ENCODE measurements around the gene EXD3. TPM values are rescaled to one million over a fixed set of nuclear protein-coding genes. Genes with fewer than 3 reads are reported as not detected.
"Not testable (repeated sequence)": the region's sequence is repeated elsewhere in the genome, so short reads cannot be mapped to it uniquely, and the experiment has no call there.

The EXD3 gene
- total and polyA plus RNA-seq, 4 donors = 8.6 to 30.5 (median 19.5) TPM

DNA sequence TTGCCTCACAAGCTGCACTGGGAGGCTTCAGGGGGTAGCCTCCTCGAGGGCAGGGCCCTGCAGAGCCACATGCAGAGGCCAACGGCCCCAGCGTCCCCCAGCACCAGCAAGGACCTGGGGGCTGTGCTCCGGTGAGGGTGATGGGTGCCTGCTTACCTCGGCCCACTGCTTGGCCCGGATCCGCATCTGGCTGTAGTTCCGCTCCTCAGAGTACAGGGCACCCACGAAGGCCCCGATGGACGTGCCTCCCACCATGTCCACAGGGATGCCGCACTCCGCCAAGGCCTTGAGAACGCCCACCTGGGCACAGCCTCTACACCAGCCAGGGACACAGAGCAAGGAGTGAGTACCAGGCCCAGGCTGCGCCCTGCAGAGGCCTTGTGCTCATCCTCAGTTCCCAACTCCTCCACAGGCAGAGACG lies 44.2 kb upstream of the EXD3 start:
- ATAC-seq (ENCODE audit: insufficient read depth, low FRiP score) (no peak), DNase-seq (no peak)
- no peaks in the 10 kb centered on the region for H3K4me1 ChIP-seq (ENCODE audit: control insufficient read depth in 5 of 5, insufficient read depth in 5 of 5, low read length in 5 of 5)
- H3K9me3 ChIP-seq (ENCODE audit: control insufficient read depth in 4 of 4, insufficient read depth in 3 of 4, low read length in 3 of 4) = no peaks in the 10 kb centered on the region
- TF ChIP-seq CTCF (IDR thresholded peaks at IDR 0.05; ENCODE audit: control extremely low read depth, extremely low read depth) = no peak
- no peak overlapping the region for H3K27ac ChIP-seq (ENCODE audit: low read depth in 1 of 2, low read length in 1 of 2)
- no peaks in the 10 kb centered on the region for H3K27me3 ChIP-seq (ENCODE audit: control insufficient read depth in 3 of 3, insufficient read depth in 3 of 3, low read length in 2 of 3)
- peaks cover 0 to 2% (median 0%) of the 10 kb centered on the region in 4 donors for H3K36me3 ChIP-seq (ENCODE audit: control insufficient read depth in 4 of 4, insufficient read depth in 4 of 4, low read length in 4 of 4)
- H3K4me3 ChIP-seq = no peak overlapping the region
- H3K9ac ChIP-seq (ENCODE audit: insufficient read depth in 1 of 2, low read length in 2 of 2) = no peak overlapping the region
- WGBS, 2 donors = 91 to 92% methylated on average over 16 of the region's 16 CpGs

DNA sequence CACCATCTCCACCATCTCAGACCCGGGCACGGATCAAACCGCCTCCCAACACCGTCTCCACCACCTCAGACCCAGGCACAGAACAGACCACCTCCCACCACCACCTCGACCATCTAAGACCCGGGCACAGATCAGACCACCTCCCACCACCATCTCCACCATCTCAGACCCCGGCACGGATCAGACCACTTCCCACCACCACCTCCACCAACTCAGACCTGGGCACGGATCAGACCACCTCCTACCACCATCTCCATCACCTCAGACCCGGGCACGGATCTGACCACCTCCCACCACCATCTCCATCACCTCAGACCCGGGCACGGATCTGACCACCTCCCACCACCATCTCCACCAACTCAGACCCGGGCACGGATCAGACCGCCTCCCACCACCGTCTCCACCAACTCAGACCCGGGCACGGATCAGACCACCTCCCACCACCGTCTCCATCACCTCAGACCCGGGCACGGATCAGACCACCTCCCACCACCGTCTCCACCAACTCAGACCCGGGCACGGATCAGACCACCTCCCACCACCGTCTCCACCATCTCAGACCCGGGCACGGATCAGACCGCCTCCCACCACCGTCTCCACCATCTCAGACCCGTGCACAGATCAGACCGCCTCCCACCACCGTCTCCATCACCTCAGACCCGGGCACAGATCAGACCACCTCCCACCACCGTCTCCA lies 43.6 kb upstream of the EXD3 start:
- 94 to 96% methylated on average over 35 of the region's 35 CpGs for WGBS, 2 donors
- DNase-seq = not testable (repeated sequence)

GRCh38 chr9:137465720-137466388 lies 42.9 kb upstream of the EXD3 start:
- ATAC-seq (ENCODE audit: insufficient read depth, low FRiP score) (no peak), DNase-seq (no peak)
- H3K27ac ChIP-seq (ENCODE audit: low read depth in 1 of 2, low read length in 1 of 2) = no peak overlapping the region
- no peak for TF ChIP-seq CTCF (IDR thresholded peaks at IDR 0.05; ENCODE audit: control extremely low read depth, extremely low read depth)
- H3K9me3 ChIP-seq (ENCODE audit: control insufficient read depth in 4 of 4, insufficient read depth in 3 of 4, low read length in 3 of 4) = no peaks in the 10 kb centered on the region
- H3K36me3 ChIP-seq (ENCODE audit: control insufficient read depth in 4 of 4, insufficient read depth in 4 of 4, low read length in 4 of 4) = peaks cover 0 to 3% (median 0%) of the 10 kb centered on the region in 4 donors
- H3K4me3 ChIP-seq = no peak overlapping the region
- 91 to 94% methylated on average over 23 of the region's 23 CpGs for WGBS, 2 donors
- H3K4me1 ChIP-seq (ENCODE audit: control insufficient read depth in 5 of 5, insufficient read depth in 5 of 5, low read length in 5 of 5) = no peaks in the 10 kb centered on the region
- H3K27me3 ChIP-seq (ENCODE audit: control insufficient read depth in 3 of 3, insufficient read depth in 3 of 3, low read length in 2 of 3) = no peaks in the 10 kb centered on the region
- no peak overlapping the region for H3K9ac ChIP-seq (ENCODE audit: insufficient read depth in 1 of 2, low read length in 2 of 2)

More for the DNA sequence above, 43.6 kb upstream of the EXD3 start:
- not testable (repeated sequence) for H3K36me3 ChIP-seq (ENCODE audit: control insufficient read depth in 4 of 4, insufficient read depth in 4 of 4, low read length in 4 of 4); ATAC-seq (ENCODE audit: insufficient read depth, low FRiP score); H3K9ac ChIP-seq (ENCODE audit: insufficient read depth in 1 of 2, low read length in 2 of 2); H3K27me3 ChIP-seq (ENCODE audit: control insufficient read depth in 3 of 3, insufficient read depth in 3 of 3, low read length in 2 of 3); H3K9me3 ChIP-seq (ENCODE audit: control insufficient read depth in 4 of 4, insufficient read depth in 3 of 4, low read length in 3 of 4); H3K4me3 ChIP-seq; H3K4me1 ChIP-seq (ENCODE audit: control insufficient read depth in 5 of 5, insufficient read depth in 5 of 5, low read length in 5 of 5); H3K27ac ChIP-seq (ENCODE audit: low read depth in 1 of 2, low read length in 1 of 2)

- Histone ChIP-seq H3K36me3 (ENCODE audit: control insufficient read depth in 4 of 4, insufficient read depth in 4 of 4, low read length in 4 of 4) (peaks cover 0 to 3% (median 0%) of the 10 kb centered on the region in 4 donors), H3K9ac (ENCODE audit: insufficient read depth in 1 of 2, low read length in 2 of 2) (no peak overlapping the region), H3K27ac (ENCODE audit: low read depth in 1 of 2, low read length in 1 of 2) (no peak overlapping the region), H3K4me3 (no peak overlapping the region), H3K9me3 (ENCODE audit: control insufficient read depth in 4 of 4, insufficient read depth in 3 of 4, low read length in 3 of 4) (no peaks in the 10 kb centered on the region), H3K4me1 (ENCODE audit: control insufficient read depth in 5 of 5, insufficient read depth in 5 of 5, low read length in 5 of 5) (no peaks in the 10 kb centered on the region), H3K27me3 (ENCODE audit: control insufficient read depth in 3 of 3, insufficient read depth in 3 of 3, low read length in 2 of 3) (no peaks in the 10 kb centered on the region)
- ATAC-seq (ENCODE audit: insufficient read depth, low FRiP score) (no peak), DNase-seq (peak in 1 of 3 donors; percentile 11)
- TF ChIP-seq CTCF (IDR thresholded peaks at IDR 0.05; ENCODE audit: control extremely low read depth, extremely low read depth) = no peak
- WGBS, 2 donors = 90 to 97% methylated on average over 23 of the region's 23 CpGs
Measured at GRCh38 chr9:137465000-137465719, 42.2 kb upstream of the EXD3 start.

All from lung (tissue), 12 donors.